Measurements from ENCODE around the gene SMOC1. TPM values are rescaled to one million over a fixed set of nuclear protein-coding genes. Genes with fewer than 3 reads are reported as not detected.

SMOC1 gene
- total and polyA plus RNA-seq, 8 donors: 1.2 to 3.3 (median 2.1) TPM; not detected in 2

DNA sequence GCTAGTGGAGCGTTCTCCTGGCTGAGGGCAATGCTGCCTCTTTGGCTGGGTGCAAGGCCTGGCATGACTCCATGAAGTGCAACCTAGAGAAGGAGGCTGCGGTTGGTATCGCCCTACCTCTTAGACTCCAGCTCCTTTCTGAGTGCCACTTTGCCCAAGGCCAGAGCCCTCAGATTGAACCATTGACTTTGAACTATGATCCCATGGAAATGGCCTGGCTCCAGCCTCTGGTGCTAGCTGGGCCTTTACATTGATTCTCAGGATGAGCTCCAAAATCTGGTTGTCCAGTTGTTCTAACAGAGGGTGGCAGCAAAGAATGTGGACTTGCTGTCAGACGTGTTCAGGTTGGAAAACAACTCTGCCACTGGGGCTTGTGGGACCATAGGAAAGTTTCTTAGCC lies 16.1 kb upstream of the SMOC1 start:
- peaks cover 0 to 16% (median 0%) of the 10 kb centered on the region in 3 donors for H3K27me3 ChIP-seq
- no peaks in the 10 kb centered on the region for H3K4me1 ChIP-seq
- TF ChIP-seq POLR2A (IDR thresholded peaks at IDR 0.05): no peak
- no peak for TF ChIP-seq EP300 (IDR thresholded peaks at IDR 0.05)
- TF ChIP-seq, protein P1, sequence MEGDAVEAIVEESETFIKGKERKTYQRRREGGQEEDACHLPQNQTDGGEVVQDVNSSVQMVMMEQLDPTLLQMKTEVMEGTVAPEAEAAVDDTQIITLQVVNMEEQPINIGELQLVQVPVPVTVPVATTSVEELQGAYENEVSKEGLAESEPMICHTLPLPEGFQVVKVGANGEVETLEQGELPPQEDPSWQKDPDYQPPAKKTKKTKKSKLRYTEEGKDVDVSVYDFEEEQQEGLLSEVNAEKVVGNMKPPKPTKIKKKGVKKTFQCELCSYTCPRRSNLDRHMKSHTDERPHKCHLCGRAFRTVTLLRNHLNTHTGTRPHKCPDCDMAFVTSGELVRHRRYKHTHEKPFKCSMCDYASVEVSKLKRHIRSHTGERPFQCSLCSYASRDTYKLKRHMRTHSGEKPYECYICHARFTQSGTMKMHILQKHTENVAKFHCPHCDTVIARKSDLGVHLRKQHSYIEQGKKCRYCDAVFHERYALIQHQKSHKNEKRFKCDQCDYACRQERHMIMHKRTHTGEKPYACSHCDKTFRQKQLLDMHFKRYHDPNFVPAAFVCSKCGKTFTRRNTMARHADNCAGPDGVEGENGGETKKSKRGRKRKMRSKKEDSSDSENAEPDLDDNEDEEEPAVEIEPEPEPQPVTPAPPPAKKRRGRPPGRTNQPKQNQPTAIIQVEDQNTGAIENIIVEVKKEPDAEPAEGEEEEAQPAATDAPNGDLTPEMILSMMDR (IDR thresholded peaks at IDR 0.05): no peak
- TF ChIP-seq POLR2AphosphoS5 (IDR thresholded peaks at IDR 0.05): no peak
- no peaks in the 10 kb centered on the region for H3K36me3 ChIP-seq
- H3K9me3 ChIP-seq: peaks cover 0 to 12% (median 9%) of the 10 kb centered on the region in 4 donors
- 60 to 91% (median 88%) methylated on average over 1 to 4 of the region's 4 CpGs for WGBS, 5 donors
- H3K27ac ChIP-seq: no peak overlapping the region
- intact Hi-C loops (cut with DNase I; ENCODE audit: low total_unique reads): no loop called here
- DNase-seq: no peak
- H3K4me3 ChIP-seq: no peak overlapping the region

DNA sequence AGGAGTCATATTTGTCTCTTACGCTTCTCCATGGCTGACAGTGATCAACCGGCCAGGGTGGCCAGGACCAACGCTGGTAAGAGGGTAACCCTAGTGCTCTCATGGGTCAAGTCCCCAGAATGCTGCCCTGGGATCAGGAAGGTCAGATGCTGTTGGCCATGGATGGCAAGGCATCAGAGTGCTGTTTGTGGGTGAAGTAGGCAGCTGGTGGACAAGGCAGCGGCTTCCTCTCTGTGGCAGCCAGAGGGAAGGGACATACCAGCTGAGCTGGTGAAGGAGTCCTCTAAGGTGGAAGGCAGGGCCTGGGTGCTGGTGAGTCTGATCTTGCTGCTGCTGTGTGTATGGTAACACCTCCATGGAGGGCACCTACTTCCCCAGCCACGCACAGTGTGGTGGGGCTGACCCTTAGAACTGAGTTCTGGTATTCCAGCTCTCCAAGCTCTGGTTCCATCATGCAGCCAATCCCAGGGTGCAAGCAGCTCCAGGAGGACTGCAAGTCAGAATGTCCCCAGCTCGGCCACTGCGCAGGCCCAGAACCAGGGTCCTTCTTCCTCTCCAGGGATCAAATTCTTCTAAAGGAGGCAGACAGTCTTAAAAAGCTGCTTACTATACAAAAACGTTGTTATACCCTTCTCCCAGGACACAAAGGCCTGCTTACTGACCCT lies 13.4 kb upstream of the SMOC1 start:
- H3K4me1 ChIP-seq: no peaks in the 10 kb centered on the region
- no peak overlapping the region for H3K4me3 ChIP-seq
- no peak for DNase-seq
- no peaks in the 10 kb centered on the region for H3K36me3 ChIP-seq
- H3K9me3 ChIP-seq: peaks cover 0 to 14% (median 9%) of the 10 kb centered on the region in 4 donors
- TF ChIP-seq, protein P1 (IDR thresholded peaks at IDR 0.05): no peak
- TF ChIP-seq EP300 (IDR thresholded peaks at IDR 0.05): no peak
- TF ChIP-seq POLR2A (IDR thresholded peaks at IDR 0.05): no peak
- no peak for TF ChIP-seq POLR2AphosphoS5 (IDR thresholded peaks at IDR 0.05)
- H3K27ac ChIP-seq: no peak overlapping the region
- WGBS, 5 donors: 82 to 87% (median 86%) methylated on average over 8 of the region's 8 CpGs
- intact Hi-C loops (cut with DNase I; ENCODE audit: low total_unique reads): no loop called here
- H3K27me3 ChIP-seq: no peaks in the 10 kb centered on the region

- H3K4me1 ChIP-seq: no peaks in the 10 kb centered on the region
- no peaks in the 10 kb centered on the region for H3K36me3 ChIP-seq
- H3K27me3 ChIP-seq: no peaks in the 10 kb centered on the region
- no peak for TF ChIP-seq POLR2AphosphoS5 (IDR thresholded peaks at IDR 0.05)
- no peak for TF ChIP-seq POLR2A (IDR thresholded peaks at IDR 0.05)
- TF ChIP-seq, protein P1 (IDR thresholded peaks at IDR 0.05): no peak
- TF ChIP-seq EP300 (IDR thresholded peaks at IDR 0.05): no peak
- WGBS, 5 donors: 81 to 86% (median 85%) methylated on average over 5 of the region's 5 CpGs
- peaks cover 0 to 14% (median 9%) of the 10 kb centered on the region in 4 donors for H3K9me3 ChIP-seq
- DNase-seq: no peak
- no peak overlapping the region for H3K4me3 ChIP-seq
- no peak overlapping the region for H3K27ac ChIP-seq
- intact Hi-C loops (cut with DNase I; ENCODE audit: low total_unique reads): no loop called here
Observed at GRCh38 chr14:69868363-69868963, 10.8 kb upstream of the SMOC1 start.

- TF ChIP-seq POLR2AphosphoS5 (IDR thresholded peaks at IDR 0.05): no peak
- TF ChIP-seq EP300 (IDR thresholded peaks at IDR 0.05): no peak
- TF ChIP-seq, protein P1 (IDR thresholded peaks at IDR 0.05): no peak
- TF ChIP-seq POLR2A (IDR thresholded peaks at IDR 0.05): no peak
- Histone ChIP-seq H3K4me1 (no peaks in the 10 kb centered on the region), H3K9me3 (peaks cover 0 to 14% (median 3%) of the 10 kb centered on the region in 4 donors), H3K27ac (no peak overlapping the region), H3K36me3 (no peaks in the 10 kb centered on the region), H3K4me3 (no peak overlapping the region), H3K27me3 (no peaks in the 10 kb centered on the region)
- 87 to 93% (median 88%) methylated on average over 2 of the region's 2 CpGs for WGBS, 5 donors
- no peak for DNase-seq
- intact Hi-C loops (cut with DNase I; ENCODE audit: low total_unique reads): no loop called here
Observed at GRCh38 chr14:69870613-69871012, 8.6 kb upstream of the SMOC1 start.

Measured in stomach (tissue), 9 donors.